SKM-1 (cell line): ENCODE measurements around the gene TENM3.

ENCODE experiments used
- DNase-seq: peaks from one replicate; lab custom pipeline; 2025; ENCODE audit not compliant: unreplicated experiment; lab: John Stamatoyannopoulos, UW

TENM3 gene

DNA sequence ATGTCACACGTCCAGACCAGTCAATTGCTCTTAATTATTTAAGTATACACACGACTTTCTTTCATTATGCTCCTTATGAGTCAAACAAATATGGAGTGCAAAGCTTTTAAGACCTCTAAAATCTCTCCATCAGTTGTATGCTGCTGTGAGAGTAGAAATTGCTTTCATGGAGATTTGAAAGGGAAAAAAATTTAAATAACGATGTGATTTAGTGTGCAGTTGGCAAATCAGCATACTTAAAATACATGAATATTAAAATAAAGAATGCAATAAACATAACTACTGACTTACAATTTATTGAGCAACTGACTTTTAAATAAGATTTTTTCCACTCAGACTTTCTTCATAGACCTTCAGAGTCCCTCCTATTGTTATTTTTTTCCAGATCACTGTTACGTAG is 9.0 kb downstream of the TENM3 start:
- no peak for DNase-seq

DNA sequence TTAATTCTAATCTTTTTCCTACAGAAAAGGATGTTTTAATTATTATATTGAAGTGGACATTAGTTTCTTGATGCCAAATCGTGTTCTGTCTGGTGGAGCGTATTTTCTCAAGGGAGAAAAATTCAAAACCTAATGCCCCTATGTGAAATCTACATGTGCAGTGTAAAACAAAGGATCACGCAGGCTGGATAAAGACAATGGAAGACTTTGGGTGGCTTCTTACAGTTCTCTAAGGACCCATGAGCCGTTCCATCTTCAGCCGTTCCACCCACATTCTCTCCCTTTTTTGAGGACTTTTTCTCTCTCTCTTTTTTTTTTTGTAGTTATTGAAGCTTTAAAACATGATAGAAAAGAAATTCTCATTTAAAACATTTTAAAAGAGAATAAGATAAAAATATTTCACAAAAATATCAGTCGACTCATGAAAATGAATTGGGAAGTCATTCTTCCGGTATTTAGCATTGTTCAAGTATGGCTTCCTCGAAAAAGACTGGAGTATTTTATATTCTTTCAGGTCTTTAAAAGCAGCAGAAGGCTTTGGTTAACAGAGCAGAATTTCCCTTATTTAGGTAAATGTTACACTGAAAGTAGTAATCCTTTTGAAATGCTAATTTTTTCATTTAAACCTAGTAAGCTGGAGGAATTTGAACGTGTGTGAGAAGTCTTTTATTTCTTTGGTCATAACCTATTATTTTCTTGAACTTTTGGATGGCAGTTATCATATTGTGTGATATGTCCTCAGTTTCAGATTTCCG is 11.0 kb downstream of the TENM3 start:
- DNase-seq, result no peak

DNA sequence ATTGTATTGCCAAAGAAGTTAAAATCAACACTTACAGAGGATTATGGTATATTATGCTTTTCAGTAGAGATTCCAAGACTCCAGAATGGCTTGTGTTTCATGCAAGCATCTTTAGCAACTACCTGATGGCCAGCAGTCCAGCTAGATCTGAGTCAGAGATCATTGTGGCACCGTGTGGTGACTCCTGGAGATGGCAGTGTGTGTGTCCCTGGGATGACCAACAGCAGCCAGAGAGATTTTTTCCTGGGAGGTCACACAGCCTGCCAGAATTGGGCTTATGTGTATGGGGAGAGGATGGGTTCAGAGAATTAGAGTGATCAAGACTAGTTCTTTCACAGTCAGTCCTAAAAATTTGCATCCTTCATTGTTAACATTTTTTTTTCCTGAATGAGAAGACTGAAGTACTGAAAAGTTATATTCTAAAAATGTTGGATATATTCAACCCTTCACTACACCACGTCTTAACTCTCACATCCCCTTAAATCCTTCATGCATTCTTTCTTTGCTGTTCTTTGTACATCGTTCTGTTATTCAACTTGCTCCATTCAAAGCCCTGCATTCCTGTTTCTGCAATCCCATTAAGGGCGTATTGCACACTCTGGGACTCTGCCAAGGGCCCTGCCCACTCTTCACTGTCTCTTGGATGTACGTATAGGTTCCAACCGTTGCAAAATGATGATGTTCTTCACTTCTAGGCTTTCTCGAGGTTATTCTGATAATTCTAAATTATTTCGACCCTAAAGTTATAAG is 12.4 kb downstream of the TENM3 start:
- DNase-seq, result no peak

DNA sequence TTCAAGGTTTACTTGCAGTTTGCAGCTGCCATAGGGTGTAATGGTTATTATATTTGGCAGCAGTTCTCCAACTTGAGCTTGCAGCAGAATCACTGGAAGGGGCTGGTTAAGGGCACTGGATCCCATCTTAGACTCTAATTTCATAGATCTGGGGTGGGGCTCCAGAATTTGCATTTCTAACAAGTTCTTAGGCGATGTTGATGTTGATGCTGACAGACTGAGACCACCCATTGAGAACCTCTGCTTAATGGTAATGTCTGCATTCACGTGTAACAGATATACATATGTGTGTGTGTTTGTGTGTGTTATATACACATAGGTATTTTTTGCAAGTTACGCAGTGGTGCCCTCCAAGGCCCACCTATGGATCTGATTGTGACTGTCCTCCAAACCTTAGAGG is 13.8 kb downstream of the TENM3 start:
- no peak for DNase-seq

DNA sequence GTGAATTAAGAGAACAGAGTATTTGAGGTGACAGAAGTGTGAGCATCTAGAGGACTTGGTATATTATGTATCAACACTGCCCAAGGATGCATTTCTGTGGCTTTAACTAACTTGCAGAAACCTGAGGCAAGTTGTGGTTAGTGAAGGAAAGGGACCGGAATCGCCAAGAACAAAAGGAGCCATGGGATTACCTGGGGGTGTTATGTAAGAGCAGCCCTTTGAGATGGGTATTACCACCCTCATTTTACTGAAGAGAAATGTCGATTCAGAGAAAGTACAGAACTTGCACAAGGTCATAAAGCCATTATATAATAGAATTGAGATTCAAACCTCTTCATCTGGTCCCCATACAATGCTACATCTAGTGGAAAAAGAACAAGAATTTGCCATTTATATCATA is 14.3 kb downstream of the TENM3 start:
- no peak for DNase-seq

DNA sequence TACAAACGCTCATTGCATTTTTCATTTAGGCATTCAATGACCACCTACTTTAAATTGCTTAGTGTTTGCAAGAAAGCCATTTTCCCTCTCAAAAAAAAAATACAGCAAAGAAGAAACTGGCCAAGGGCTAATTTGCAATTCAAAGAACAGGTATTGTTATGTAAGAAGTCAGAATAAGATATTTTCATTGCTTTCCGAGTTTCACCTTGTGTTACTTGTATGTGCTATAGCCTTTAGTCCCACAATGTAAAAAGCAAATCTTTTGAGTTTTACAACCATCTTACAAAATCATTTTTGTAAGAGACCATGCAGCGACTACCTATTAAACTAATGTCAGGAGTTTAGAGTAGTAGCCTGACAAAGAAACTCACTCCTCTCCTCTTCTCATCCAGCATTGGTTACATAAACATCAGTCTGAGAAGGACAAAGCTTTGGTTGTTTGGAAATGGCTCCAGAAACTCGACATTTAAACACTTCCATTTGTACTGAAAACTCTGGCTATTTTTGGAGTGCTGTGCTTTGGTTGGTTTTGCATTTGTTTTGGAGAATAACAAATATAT is 15.3 kb downstream of the TENM3 start:
- DNase-seq, result no peak

DNA sequence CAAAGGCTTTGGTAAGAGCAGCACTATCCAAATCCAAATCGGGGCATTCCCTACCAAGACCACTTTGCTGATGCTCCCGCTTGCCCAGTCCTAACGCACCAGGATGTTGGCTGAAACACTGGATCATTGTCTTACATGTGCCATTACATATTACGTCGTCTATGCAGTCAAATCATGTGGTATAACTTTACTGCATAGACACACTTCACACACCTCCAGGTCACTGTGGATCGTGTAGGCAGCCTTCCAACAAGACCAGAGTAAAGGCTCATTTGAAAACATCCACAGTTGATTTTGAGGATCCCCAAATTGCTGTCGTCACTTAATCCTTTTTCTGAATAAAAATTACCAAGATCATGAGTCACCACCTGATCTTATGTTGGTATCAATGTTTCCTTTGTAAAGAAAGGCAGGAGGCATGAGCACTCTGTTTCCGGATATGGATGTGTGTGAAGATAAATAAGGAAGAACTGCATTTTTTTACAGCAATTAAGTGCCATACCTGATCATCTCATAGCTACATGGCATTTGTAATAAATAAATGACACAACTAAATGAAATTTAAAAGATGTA is 18.5 kb downstream of the TENM3 start:
- DNase-seq, result no peak

DNA sequence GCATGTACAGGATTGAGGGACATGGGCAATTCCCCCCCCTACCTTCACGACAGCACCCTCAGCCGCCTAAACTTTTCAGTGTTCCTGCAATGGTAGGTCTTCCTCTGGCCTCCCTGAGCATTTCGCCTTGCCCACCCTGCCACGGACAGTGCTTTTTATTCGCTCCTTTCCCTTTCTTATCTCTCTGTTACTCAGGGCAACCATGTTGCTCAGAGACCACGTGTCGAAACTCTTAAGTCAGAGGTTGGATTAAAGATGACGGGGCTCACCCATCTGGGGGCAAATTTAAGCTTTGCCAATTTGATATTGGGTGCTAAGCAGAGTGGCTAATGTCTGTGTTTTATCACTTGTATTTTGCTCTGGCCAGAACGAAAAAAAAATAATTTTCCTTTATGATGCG is 20.4 kb downstream of the TENM3 start:
- no peak for DNase-seq

DNA sequence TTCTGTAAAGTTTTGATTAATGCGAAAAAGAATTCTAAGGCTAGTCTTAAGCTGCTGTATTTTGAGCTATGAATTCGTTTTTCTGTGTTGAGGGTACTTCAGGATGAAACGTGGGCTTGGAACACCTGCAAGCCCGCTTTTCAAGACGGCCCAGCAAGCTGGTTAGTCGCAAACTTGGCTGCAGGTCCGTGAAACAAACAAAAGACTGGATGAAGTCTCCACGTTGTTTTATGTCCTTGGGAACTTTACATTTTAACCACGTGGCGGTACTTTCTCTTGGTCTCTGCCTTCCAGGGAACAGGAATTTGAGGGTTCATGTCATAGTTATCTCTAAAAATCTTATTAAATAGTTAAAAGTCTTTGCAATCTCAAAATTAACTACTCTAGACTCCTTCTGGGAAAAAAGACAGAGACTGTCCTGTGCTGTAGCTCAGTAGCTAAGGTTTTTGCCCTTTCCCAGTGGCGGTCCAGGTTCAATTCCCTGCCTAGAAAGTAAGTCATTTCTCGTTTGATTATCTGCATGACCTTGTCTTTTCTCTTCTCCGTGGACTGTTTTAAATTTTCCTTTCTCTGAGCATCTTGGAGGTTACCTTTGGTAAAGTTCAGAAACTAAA is 21.0 kb downstream of the TENM3 start:
- DNase-seq, result no peak

DNA sequence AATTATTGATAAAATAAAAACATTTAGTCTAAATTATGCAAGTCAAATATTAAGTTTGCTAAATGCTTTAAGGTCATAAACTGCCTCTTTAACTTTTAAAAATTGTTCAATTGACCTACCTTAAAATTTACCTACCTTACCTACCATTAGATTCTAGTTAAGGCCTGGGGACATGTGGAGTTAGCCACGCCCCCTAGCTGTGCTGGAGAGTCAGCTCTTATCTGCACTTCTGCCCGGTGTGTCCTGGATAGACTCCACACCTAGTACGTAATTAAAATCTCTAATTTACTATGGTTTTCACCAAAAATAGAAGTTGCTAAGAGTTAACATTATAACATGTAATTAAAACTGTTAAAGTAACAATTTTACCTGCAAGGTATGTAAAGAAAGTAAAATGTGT is 22.7 kb downstream of the TENM3 start:
- no peak for DNase-seq

DNA sequence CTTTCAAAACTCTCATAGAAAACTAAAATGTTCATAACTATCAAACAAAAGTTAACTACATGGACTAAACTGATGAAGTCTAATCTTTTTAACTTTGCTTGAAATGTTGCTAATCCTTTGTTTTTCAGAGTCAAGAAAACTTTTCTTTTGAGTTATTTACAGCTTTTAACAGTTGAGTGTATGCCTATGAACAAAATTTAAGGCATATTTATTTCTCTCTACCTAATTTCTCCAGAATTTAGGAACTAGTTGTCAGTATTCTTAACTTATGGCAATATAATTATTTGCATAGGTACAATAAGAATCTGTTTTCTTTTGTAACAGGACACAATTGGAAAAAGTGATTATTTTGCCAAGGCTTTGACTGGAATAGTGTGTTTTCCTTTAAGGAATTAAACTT is 23.8 kb downstream of the TENM3 start:
- no peak for DNase-seq

DNA sequence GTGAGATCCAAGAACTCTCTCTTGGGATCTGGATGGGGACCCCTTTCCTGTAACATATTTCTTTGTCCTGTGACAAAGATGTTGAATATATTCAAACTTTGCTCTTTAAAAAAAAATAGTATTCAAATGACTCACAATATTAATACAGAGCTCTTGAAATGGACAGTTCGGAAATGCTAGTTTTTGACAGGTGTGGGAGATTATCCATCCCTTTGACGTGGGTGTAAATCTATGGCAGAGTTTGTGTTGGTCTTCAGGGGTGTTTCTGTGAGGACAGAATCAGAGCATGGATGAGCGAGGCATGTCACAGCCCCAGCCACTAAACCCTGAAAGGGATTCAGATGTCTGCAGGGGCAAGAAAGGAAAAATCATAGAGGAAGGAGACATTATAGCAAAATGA is 25.8 kb downstream of the TENM3 start:
- DNase-seq, result no peak

DNA sequence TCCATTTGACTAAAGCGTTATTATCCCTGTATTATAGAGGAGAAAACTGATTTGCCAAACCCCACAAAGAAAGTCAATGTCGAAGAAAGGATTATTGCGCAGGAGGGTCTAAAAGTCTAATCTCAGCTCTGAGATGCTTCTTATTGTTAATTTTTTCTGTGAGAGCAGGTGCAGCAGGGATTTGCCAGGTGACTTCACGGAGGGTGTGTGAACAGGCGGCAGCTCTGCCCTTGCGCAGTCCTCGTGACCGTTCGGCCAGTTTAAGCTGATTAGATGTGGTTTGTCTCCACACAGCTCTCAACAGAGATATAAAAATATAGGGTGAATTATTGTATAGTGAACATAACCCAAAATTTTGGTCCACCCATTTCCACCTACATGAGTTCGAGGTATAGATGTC is 28.5 kb downstream of the TENM3 start:
- no peak for DNase-seq

DNA sequence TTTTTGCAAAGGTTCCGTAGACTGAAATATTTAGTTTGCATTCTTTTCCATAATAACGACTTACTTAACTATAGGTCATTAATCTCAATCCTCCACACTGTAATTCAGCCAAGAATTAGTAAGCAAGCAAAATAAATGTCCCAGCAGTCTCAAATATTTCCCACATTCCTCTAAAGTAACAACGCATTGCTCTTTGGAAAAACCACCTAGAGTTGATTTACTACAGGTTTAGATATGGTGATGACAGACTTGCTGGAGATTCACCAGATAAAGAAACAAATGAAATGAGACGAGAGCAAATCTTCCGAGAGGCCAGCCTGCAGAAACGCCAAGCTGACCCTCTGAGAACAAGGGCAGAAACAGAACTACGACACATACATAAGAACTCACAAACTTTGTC is 28.9 kb downstream of the TENM3 start:
- DNase-seq, result no peak

DNA sequence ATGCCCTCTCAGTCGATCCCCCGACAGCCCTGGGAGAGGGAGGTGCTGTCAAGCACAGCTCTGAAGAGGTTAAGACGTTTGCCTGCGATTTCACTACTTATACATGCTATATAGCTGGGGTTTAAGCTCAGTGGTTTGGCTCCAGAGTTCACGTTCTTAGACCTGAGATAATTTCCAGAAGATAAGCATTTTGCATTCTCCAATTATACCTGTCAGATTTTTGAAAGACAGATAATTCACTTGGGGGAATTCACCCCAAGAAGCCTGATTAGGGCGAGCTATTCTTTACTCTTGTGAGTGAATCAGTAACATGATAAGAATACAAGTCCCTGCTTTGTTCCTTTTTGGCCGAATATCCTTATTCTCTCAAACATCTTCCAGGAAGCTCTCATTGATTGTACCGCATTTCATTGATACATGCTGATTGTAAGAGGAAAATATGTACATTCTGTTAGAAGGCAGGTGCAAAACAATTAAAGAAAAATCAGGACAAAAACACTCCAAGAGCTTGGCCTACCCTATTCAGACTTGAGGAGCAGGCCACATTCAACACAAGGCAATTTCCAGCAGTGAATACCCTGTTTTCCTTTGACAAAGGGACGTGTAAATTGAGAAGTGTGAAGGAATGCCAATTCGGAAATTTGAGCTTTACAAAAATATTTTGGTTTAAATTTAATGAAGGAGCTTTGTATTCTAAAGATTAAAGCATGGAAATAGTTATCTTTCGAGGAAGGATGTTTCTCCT is 30.2 kb downstream of the TENM3 start:
- DNase-seq, result no peak

DNA sequence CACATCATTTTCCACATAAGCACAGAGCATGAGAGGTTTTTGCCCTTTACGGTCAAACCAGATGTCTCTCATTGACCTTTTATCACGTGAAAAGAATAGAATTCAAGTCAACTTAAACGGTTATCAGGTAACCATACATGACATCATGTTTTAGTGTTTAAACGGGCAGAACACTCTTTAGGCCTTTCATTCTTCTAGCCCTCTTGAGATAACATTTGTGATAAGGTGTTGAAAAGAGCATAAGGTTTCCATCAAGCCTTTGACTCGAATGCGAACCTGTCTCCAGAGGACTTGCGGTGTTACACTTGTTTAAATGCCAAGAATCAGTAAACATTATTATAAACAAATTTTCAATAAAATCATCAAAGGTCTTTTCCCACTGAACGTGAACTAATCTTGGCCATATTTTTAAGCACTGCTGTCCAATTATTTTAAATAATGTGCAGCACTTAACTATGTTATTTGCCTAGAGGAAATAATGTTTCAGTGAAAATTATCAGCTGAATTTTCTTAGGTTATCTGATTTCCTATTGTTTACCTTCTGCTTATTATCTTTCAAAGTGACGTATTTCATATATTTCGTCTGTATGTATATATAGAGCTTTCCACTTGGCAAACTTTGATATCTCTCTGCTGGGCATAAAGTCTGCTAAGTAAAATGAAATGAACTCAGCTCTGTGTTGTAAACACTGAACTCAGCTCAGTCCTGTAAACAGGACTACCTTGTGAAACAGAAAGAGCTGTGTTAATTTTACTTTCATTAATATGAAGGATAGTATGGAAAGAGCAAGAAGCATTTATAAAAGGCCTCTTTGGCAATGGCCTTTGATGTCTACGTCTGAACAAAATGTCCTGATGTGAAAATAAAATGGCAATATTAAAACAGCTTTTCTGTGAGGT is 33.3 kb downstream of the TENM3 start:
- no peak for DNase-seq

DNA sequence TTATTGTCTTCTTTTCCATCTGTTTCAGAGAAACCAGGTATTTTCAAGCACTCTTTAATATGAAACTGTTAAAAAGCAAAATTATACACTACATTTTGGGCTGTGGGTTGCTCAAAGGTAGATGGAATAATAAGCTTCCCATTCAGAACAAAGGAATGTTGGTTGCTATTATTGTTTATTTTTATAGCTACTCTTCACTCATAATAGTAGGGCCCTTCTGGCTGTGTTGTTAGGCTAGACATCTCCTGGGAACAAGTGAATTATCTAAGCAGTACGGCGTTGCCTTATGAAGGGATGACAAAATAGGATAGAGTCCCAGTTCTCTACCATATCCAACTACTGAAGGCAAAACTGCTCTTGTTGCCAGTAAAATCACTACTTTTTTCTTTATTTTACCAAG is 34.2 kb downstream of the TENM3 start:
- no peak for DNase-seq

DNA sequence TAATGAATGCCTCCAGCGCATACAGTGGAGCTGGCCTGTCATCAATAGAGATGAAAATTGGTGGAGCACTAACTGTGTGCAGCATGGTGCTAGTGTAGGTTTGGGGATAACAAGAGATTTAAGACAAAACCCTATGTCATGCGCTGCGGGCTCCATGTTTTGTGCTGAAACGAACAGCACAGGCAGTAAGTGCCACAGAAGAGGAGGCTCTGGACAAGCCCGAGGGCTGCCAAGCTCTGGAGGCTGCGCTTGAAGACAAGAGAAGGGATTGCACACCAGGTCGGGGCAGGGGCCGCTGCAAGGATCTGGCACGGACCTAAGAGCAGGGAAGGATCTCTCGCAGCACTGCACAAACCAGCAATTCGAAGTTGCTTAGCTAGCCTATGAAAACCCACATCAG is 35.5 kb downstream of the TENM3 start:
- no peak for DNase-seq

DNA sequence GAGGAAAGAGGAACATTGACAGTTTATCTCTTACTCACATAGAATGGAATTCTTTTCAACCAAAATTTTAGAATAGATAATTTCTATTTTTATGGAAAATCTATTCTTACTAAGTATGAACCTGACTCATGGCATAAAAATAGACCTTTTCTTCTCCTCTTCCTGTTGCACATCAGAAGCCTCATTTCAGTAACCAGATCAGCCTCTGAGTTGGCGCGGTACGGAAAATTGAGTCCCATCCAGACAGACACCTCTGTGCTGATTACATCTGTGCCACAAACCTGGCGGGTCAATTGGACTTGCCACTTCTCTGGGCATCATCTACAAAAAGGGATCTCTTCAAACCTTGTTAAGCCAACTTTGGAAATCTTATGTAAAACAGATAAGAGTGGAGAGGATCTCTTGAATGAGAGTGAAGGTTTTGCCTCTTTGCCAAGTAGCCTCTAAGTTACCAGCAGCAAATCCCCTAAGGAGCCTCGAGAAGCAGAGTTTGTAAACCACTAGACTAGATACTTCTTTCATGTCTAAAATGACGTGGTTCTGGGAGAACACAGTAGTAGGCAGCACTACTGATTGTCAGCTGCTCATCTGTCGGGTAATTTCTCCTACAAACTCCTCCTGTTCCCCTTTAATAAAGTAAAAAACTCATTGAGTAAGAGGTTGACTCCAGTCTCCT is 37.4 kb downstream of the TENM3 start:
- no peak for DNase-seq
